GM12878 (cell line): ENCODE data around the gene TRAF3IP3. TPM values are rescaled to one million over a fixed set of nuclear protein-coding genes. Genes with fewer than 3 reads are reported as not detected.

Experiments used
- ATAC-seq: fragments of 200-7000 bp; cut with Tn5 transposase; 3 replicates; pipeline ENCODE4 v1.9.1; 2020; ENCODE audit warnings: mild to moderate bottlenecking, moderate library complexity
- BruUV-seq: library from RNA; stranded (reverse); fragments of 400-500 nt; replicated peaks from 2 replicates; lab custom pipeline; 2021; lab: Mats Ljungman, UMichigan
- CTCF ChIA-PET: fragments of 300-600 bp; sonication (Branson Sonifier 250); formaldehyde crosslinking; extraction: SDS; loops from one replicate; lab custom pipeline; 2021; ENCODE audit warnings: inconsistent platforms; lab: Yijun Ruan, JAX
- POLR2A ChIA-PET: fragments of 350-600 bp; formaldehyde crosslinking; extraction: SDS; loops from one replicate; lab custom pipeline; 2021; ENCODE audit warnings: inconsistent platforms; lab: Charles Lee
- RAD21 ChIA-PET: fragments of 300-600 bp; sonication (Branson Sonifier 250); formaldehyde crosslinking; loops from one replicate; lab custom pipeline; 2023; ENCODE audit warnings: antibody characterized with exemption; ENCODE audit not compliant: unreplicated experiment; lab: Charles Lee
- SMC1A ChIA-PET: fragments of 300-600 bp; sonication (Branson Sonifier 250); formaldehyde crosslinking; loops from one replicate; lab custom pipeline; 2023; ENCODE audit not compliant: unreplicated experiment, uncharacterized antibody; lab: Charles Lee
- DNase-seq: peaks from one replicate; pipeline ENCODE4 v3.0.0-alpha.2; 2011; ENCODE audit warnings: low read depth, low spot score
- FAIRE-seq: peaks from 3 replicates; lab custom pipeline; 2011; peaks lifted over from hg19 to GRCh38; lab: Jason Lieb, UNC
- H2AFZ ChIP-seq: 2 replicates; pipeline ENCODE4 v1.6.0; 2011; ENCODE audit warnings: low read depth, low read length, control low read depth; ENCODE audit not compliant: control insufficient read depth
- H3K27ac ChIP-seq: 2 replicates; pipeline ENCODE4 v1.5.1; 2011; ENCODE audit warnings: control low read depth; ENCODE audit not compliant: control insufficient read depth, insufficient read depth
- H3K27me3 ChIP-seq, 2 experiments: replicated peaks in 1 of 2; 2 replicates each; pipeline versions ENCODE4 v1.6.0 to v1.6.1; 2011; ENCODE audit warnings: low read length in 1 of 2; ENCODE audit not compliant: control insufficient read depth in 2 of 2, insufficient read depth in 2 of 2
- H3K36me3 ChIP-seq, 2 experiments: 2 replicates each; pipeline ENCODE4 v1.5.1; 2011; ENCODE audit warnings: low read length in 1 of 2; ENCODE audit not compliant: control insufficient read depth in 2 of 2, insufficient read depth in 2 of 2
- H3K4me1 ChIP-seq: 2 replicates; pipeline ENCODE4 v1.6.1; 2011; ENCODE audit warnings: mild to moderate bottlenecking, low read length, moderate library complexity, mixed read lengths; ENCODE audit not compliant: control insufficient read depth, insufficient read depth
- H3K4me2 ChIP-seq: 2 replicates; pipeline ENCODE4 v1.6.0; 2011; ENCODE audit warnings: control low read depth; ENCODE audit not compliant: control insufficient read depth, insufficient read depth
- H3K4me3 ChIP-seq: fragments of 200-600 bp; sonication (generic); 2 replicates; pipeline ENCODE4 v1.5.1; 2016
- H3K79me2 ChIP-seq: 2 replicates; pipeline ENCODE4 v1.6.0; 2011; ENCODE audit warnings: low read length; ENCODE audit not compliant: control insufficient read depth, insufficient read depth
- H3K9ac ChIP-seq: 2 replicates; pipeline ENCODE4 v1.8.0; 2011; ENCODE audit warnings: low read length, control low read depth, mixed read lengths; ENCODE audit not compliant: control insufficient read depth, insufficient read depth
- H3K9me3 ChIP-seq: replicated peaks from 3 replicates; pipeline ENCODE4 v1.5.1; 2011; ENCODE audit warnings: mild to moderate bottlenecking, low read length; ENCODE audit not compliant: control insufficient read depth, insufficient read depth
- H4K20me1 ChIP-seq: 2 replicates; pipeline ENCODE4 v1.6.0; 2011; ENCODE audit not compliant: control insufficient read depth, insufficient read depth
- MTA3 ChIP-seq: IDR thresholded peaks from 2 replicates; pipeline ENCODE4 v1.6.1; 2012; ENCODE audit warnings: low read length, inconsistent platforms, borderline replicate concordance
- NFYB ChIP-seq: IDR thresholded peaks from 2 replicates; pipeline ENCODE4 v1.6.1; 2011; ENCODE audit warnings: low read depth, mild to moderate bottlenecking, low read length, improper control_type of control experiment, moderate library complexity; ENCODE audit not compliant: insufficient read depth
- SMAD1 ChIP-seq: fragments of 450-650 bp; IDR thresholded peaks from 2 replicates; pipeline ENCODE4 v1.6.1; 2018; ENCODE audit warnings: mild to moderate bottlenecking, low read depth; ENCODE audit not compliant: partially characterized antibody
- TCF7 ChIP-seq: IDR thresholded peaks from 2 replicates; pipeline ENCODE4 v1.6.1; 2014; ENCODE audit warnings: antibody characterized with exemption, borderline replicate concordance
- WGBS: methylation state at CpG from one replicate; pipeline ENCODE4 v1.1.6; 2016; ENCODE audit warnings: low lambda C conversion rate; ENCODE audit not compliant: insufficient replicate concordance, insufficient coverage; ENCODE audit errors: missing lambda C conversion rate; 5-methylcytosine and 5-hydroxymethylcytosine counted together
- in situ Hi-C: fragments of 300-500 bp; cut with MboI; formaldehyde crosslinking; loops from 9 replicates; pipeline ENCODE4 v1.14.3; 2018; ENCODE audit warnings: mixed read lengths
- intact Hi-C: fragments of 100-400 bp; cut with micrococcal nuclease; formaldehyde crosslinking; loops from one replicate; pipeline ENCODE4 v1.14.2; 2022; ENCODE audit not compliant: unreplicated experiment
- polyA plus RNA-seq, 11 experiments: library from polyadenylated mRNA; depleted of rRNA in 4 of 11; unstranded in 6 of 11; stranded (reverse) in 5 of 11; fragments of >200 nt; fragmentation: Nextera tagmentation in 4 of 11; fragmentation: Illumina TruSeq in 1 of 11; extraction: Ambion mirVana in 4 of 11; extraction: Trizol in 1 of 11; gene quantifications; 1 replicate in 1 of 11; 2 replicates in 10 of 11; pipeline versions ENCODE4 v1.2.1 to v1.2.3, GENCODE V29; 2011 to 2016; ENCODE audit warnings: inconsistent platforms in 2 of 11, missing spikeins in 2 of 11, low read depth in 1 of 11
- total RNA-seq, 4 experiments: library from RNA; depleted of rRNA in 3 of 4; stranded (reverse); fragments of >200 nt in 3 of 4; fragmentation: Illumina TruSeq in 1 of 4; extraction: Trizol in 1 of 4; gene quantifications; 2 replicates each; pipeline versions ENCODE4 v1.2.1 to v1.2.3, GENCODE V29; 2013 to 2021
- TF ChIP-seq, protein P1 (sequence below): IDR thresholded peaks from 2 replicates; pipeline ENCODE4 v1.6.1; 2011; ENCODE audit warnings: borderline replicate concordance, low read depth, mild to moderate bottlenecking, moderate library complexity, mixed read lengths, low read length; ENCODE audit not compliant: insufficient read depth; ENCODE audit errors: extremely low read length
- TF ChIP-seq, protein P2 (sequence below): fragments of 450-650 bp; IDR thresholded peaks from 2 replicates; pipeline ENCODE4 v1.6.1; 2017; ENCODE audit warnings: low read depth, mild to moderate bottlenecking, moderate library complexity
- TF ChIP-seq, protein P3 (sequence below): IDR thresholded peaks from 2 replicates; pipeline ENCODE4 v1.6.1; 2011; ENCODE audit warnings: mild to moderate bottlenecking, low read depth, low read length, moderate library complexity; ENCODE audit not compliant: insufficient replicate concordance
- TF ChIP-seq, protein P4 (sequence below): fragments of 450-650 bp; IDR thresholded peaks from 2 replicates; pipeline ENCODE4 v1.6.1; 2016; ENCODE audit warnings: mild to moderate bottlenecking

The TRAF3IP3 gene
- total and polyA plus RNA-seq, 10 of the 15 experiments (the other 5 are each of a cell fraction or from before 2014, with no cell fraction given): 61.6 to 121 (median 96.5) TPM

DNA sequence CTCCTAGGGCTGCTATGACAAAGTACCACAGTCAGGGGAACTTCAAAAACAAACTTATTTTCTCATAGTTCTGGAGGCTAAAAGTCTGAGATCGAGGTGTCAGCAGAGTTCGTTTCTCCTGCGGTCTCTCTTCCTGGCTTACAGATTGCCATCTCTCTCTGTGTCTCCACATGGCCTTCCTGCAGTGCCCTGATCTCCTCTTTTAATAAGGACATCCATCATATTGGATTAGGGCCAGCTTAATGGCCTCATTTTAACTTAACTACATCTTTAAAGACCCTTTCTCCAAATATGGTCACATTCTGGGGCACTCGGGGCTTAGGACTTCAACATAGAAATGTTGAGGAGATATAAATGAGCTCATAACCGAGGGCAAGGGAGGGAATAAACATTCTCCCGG is 16.3 kb downstream of the TRAF3IP3 start:
- ChIA-PET SMC1A (interaction anchor here (1.1 to 3.1 kb wide), 9 partner anchors 8 to 44 kb away, joined by 3 to 12 read pairs (median 6); partner anchors contain the start of gene TRAF3IP3), CTCF (interaction anchor here (1.1 to 7.6 kb wide), 7 partner anchors 12 to 79 kb away, joined by 3 to 56 read pairs (median 4); partner anchors contain the start of gene C1orf74), RAD21 (interaction anchor here (1.0 to 2.2 kb wide), 2 partner anchors 16 to 52 kb away, joined by 3 to 13 read pairs; partner anchors contain the start of gene TRAF3IP3), POLR2A (interaction anchor here (1.0 to 1.2 kb wide), 2 partner anchors 14 to 21 kb away, joined by 3 read pairs; no protein-coding TSS in a partner anchor)
- no TSS peak for BruUV-seq
- peaks cover 16% of the 10 kb centered on the region for H3K79me2 ChIP-seq
- in situ Hi-C loops: no loop called here
- no peak overlapping the region for H3K9ac ChIP-seq
- no peak for DNase-seq
- no peaks in the 10 kb centered on the region for H3K9me3 ChIP-seq
- 87% methylated on average over 6 of the region's 6 CpGs for WGBS
- H3K4me2 ChIP-seq: no peak overlapping the region
- TF ChIP-seq, protein P1, sequence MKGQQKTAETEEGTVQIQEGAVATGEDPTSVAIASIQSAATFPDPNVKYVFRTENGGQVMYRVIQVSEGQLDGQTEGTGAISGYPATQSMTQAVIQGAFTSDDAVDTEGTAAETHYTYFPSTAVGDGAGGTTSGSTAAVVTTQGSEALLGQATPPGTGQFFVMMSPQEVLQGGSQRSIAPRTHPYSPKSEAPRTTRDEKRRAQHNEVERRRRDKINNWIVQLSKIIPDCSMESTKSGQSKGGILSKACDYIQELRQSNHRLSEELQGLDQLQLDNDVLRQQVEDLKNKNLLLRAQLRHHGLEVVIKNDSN: no peak
- TF ChIP-seq NFYB (no peak), TCF7 (no peak), SMAD1 (no peak), MTA3 (no peak)
- TF ChIP-seq, protein P2, sequence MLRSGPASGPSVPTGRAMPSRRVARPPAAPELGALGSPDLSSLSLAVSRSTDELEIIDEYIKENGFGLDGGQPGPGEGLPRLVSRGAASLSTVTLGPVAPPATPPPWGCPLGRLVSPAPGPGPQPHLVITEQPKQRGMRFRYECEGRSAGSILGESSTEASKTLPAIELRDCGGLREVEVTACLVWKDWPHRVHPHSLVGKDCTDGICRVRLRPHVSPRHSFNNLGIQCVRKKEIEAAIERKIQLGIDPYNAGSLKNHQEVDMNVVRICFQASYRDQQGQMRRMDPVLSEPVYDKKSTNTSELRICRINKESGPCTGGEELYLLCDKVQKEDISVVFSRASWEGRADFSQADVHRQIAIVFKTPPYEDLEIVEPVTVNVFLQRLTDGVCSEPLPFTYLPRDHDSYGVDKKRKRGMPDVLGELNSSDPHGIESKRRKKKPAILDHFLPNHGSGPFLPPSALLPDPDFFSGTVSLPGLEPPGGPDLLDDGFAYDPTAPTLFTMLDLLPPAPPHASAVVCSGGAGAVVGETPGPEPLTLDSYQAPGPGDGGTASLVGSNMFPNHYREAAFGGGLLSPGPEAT: no peak
- TF ChIP-seq, protein P3, sequence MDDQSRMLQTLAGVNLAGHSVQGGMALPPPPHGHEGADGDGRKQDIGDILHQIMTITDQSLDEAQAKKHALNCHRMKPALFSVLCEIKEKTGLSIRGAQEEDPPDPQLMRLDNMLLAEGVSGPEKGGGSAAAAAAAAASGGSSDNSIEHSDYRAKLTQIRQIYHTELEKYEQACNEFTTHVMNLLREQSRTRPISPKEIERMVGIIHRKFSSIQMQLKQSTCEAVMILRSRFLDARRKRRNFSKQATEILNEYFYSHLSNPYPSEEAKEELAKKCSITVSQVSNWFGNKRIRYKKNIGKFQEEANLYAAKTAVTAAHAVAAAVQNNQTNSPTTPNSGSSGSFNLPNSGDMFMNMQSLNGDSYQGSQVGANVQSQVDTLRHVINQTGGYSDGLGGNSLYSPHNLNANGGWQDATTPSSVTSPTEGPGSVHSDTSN: no peak
- TF ChIP-seq, protein P4, sequence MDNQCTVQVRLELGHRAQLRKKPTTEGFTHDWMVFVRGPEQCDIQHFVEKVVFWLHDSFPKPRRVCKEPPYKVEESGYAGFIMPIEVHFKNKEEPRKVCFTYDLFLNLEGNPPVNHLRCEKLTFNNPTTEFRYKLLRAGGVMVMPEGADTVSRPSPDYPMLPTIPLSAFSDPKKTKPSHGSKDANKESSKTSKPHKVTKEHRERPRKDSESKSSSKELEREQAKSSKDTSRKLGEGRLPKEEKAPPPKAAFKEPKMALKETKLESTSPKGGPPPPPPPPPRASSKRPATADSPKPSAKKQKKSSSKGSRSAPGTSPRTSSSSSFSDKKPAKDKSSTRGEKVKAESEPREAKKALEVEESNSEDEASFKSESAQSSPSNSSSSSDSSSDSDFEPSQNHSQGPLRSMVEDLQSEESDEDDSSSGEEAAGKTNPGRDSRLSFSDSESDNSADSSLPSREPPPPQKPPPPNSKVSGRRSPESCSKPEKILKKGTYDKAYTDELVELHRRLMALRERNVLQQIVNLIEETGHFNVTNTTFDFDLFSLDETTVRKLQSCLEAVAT: 0 out of 2 replicates have a peak, but pooled peaks have one; percentile 27
- peaks cover 5 to 17% of the 10 kb centered on the region in 2 experiments; a peak in 3 of 4 replicates for H3K36me3 ChIP-seq
- intact Hi-C loops: no loop called here
- FAIRE-seq: no peak
- H4K20me1 ChIP-seq: no peaks in the 10 kb centered on the region
- H3K4me1 ChIP-seq: peaks cover 55% of the 10 kb centered on the region
- no peak for ATAC-seq
- no peak overlapping the region for H3K4me3 ChIP-seq
- H3K27me3 ChIP-seq: no peaks in the 10 kb centered on the region
- H3K27ac ChIP-seq: no peak overlapping the region
- no peak overlapping the region for H2AFZ ChIP-seq
